Epithelial cell of umbilical artery (primary cell): ENCODE measurements around the gene FAM32A. TPM values are rescaled to one million over a fixed set of nuclear protein-coding genes. Genes with fewer than 3 reads are reported as not detected.

Experiments used
- total RNA-seq: library from RNA; depleted of rRNA; stranded (reverse); fragments of >200 nt; gene quantifications from 2 replicates; pipeline ENCODE4 v1.2.3, GENCODE V29; 2014

Gene FAM32A
- 118 and 152 TPM in 2 replicates for total RNA-seq

DNA sequence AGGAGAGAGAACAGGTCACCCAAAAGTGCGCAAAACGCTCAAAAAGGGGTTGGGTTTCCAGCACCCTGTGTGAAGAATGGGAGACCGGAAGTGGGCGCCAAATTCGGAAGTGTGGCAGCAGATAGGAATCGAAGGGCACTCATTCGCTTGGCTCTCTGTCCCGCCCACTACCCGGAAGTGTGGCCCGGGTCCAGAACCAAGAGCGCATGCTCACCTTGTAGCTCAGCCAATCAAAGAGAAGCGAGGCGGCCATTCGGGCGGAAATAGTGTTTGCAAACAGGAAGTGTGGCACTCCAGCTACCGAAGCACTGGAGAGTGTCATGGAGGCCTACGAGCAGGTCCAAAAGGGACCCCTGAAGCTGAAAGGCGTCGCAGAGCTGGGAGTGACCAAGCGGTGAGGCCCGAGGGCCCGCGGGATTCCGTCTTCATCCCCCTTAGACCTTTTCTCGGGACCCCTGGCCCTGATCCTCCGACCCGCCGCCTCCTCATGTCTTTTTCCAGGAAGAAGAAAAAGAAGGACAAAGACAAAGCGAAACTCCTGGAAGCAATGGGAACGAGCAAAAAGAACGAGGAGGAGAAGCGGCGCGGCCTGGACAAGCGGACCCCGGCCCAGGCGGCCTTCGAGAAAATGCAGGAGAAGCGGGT is at the start of gene FAM32A:
TSS of gene FAM32A (plus strand) at position 288 of the 645 bp plus-strand sequence. CDS start at position 321, 33 bp downstream.

DNA sequence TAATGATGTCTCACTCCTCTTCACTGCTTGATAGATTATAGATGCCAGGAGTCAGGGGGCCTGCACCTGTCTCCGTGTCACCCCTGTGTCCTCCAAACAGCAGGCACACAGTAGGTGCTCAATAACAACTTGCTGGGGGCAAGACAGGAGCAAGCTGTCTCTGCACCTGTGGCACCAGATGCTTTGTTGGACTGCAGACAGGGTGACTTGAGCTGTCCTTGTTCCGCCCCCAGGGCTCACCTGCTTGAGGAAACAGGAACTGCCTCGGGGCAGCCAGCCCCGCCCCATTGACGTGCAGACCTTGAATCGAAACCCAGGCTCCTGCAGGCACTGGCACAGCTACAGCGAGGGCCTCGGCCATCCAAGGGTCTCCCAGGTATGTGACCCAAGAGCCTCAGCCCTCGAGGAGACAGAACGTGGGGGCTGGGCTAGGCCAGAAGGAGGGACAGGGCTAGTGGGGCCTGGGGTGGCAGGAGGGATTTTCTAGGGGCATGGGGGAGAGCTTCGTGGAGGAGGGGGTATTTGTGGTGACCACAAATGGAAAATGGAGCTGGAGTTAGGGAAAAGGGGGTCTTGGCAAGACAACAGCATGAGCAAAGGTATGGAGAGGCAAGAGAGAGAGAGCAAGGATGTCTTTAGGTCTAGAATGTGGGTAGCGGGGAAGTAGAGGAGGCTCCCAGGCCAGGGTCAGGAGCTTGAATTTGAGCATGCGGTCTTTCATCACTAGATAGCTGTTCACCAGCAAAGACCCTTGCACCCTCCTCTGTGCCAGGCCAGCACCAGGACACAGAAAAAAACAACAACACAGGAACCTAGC is 41.6 kb upstream of the FAM32A start, which contains the start of gene HSH2D:
TSS of gene HSH2D (plus strand) at position 287 of the 817 bp plus-strand sequence. CDS start 5,066 bp downstream, outside the sequence.

DNA sequence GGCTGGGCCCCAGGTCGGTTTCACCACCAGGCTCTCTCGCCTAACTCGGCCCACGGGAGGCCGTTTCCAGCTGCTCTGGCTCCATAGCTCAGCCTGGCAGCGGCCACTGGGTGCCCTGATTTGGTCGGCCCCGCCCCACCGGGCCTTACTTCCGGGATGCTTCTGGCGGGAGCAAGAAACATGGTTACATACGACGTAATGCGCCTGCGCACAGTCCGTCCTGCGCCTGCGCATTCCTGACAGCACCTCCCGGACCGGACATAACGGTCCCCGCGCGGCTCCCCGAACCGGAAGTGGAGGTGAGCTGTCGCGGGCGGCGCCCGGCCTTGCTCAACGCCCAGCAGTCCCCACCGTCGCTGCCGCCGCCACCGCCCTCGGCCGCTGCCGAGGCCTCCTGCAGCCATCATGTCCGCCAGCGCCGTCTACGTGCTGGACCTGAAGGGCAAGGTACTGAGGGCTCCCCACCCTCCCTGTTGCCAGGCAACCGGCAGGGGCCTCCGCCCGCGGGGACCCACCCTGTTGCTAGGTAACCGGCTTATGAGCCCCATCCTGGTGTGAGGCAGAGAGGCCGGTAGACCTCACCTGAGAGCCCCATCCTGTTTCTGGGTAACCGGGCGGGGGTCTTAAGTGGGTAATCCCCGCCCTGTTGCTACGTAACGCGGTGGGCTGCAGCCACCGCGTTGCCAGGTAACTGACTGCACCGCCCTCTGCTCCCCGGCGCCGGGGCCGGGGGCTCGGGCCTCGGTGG is 12.6 kb downstream of the FAM32A start, which contains the start of gene AP1M1:
TSS of gene AP1M1 (plus strand) at position 290 of the 748 bp plus-strand sequence. CDS start at position 406, 116 bp downstream.

Other genes with a start within 250 kb of the FAM32A start
- gene OR10H4, start 236.4 kb upstream of the FAM32A start, total RNA-seq, result not detected in 2 replicates
- 727 and 762 TPM in 2 replicates for gene TPM4, start 108.9 kb upstream of the FAM32A start, total RNA-seq
- gene RAB8A, start 73.5 kb upstream of the FAM32A start, total RNA-seq, result 60.1 and 80.9 TPM in 2 replicates
- 0.30 TPM in 1 of 2 replicates, not detected in the other for gene HSH2D, start 41.7 kb upstream of the FAM32A start, total RNA-seq
- not detected in 2 replicates for gene CIB3, start 11.9 kb upstream of the FAM32A start, total RNA-seq
- 59.4 and 66.0 TPM in 2 replicates for gene AP1M1, start 12.5 kb downstream of the FAM32A start, total RNA-seq
- 5.3 and 6.8 TPM in 2 replicates for gene KLF2, start 139.4 kb downstream of the FAM32A start, total RNA-seq